Dendritic cell treated with granulocyte-macrophage colony-stimulating factor and Interleukin-4, amounts not matched to agents 40 ng/mL and 50 ng/mL, for 4 days (primary cell): Measurements from ENCODE around the gene BRK1.
"Not testable (repeated sequence)": the region's sequence is repeated elsewhere in the genome, so short reads cannot be mapped to it uniquely, and the experiment has no call there.

ENCODE experiments used
- H3K27ac Mint-ChIP-seq: one replicate; pipeline ENCODE4 v1.8.0; 2022; ENCODE audit warnings: mild to moderate bottlenecking, mixed read lengths
- H3K27me3 Mint-ChIP-seq: one replicate; pipeline ENCODE4 v1.8.0; 2022; ENCODE audit warnings: mild to moderate bottlenecking, mixed read lengths
- H3K36me3 Mint-ChIP-seq: one replicate; pipeline ENCODE4 v1.8.0; 2022; ENCODE audit warnings: low read depth, mixed read lengths
- H3K4me1 Mint-ChIP-seq: one replicate; pipeline ENCODE4 v1.8.0; 2022; ENCODE audit warnings: low read depth, mixed read lengths
- H3K4me3 Mint-ChIP-seq: one replicate; pipeline ENCODE4 v1.8.0; 2022; ENCODE audit warnings: mild to moderate bottlenecking, moderate library complexity, mixed read lengths
- H3K9me3 Mint-ChIP-seq: one replicate; pipeline ENCODE4 v1.8.0; 2022; ENCODE audit warnings: mixed read lengths
- intact Hi-C: fragments of 100-400 bp; cut with micrococcal nuclease; formaldehyde crosslinking; loops from one replicate; pipeline ENCODE4 v1.15.0; 2022

BRK1 gene

GRCh38 chr3:10157031-10157430 lies 41.6 kb downstream of the BRK1 start:
- H3K4me3 Mint-ChIP-seq, result no peak overlapping the region
- no peak overlapping the region for H3K27ac Mint-ChIP-seq
- no peaks in the 10 kb centered on the region for H3K9me3 Mint-ChIP-seq
- H3K27me3 Mint-ChIP-seq, result no peaks in the 10 kb centered on the region
- H3K4me1 Mint-ChIP-seq, result peaks cover 7% of the 10 kb centered on the region
- intact Hi-C loops, result no loop called here
- peaks cover 41% of the 10 kb centered on the region for H3K36me3 Mint-ChIP-seq

- H3K27me3 Mint-ChIP-seq, H3K9me3 Mint-ChIP-seq, H3K4me3 Mint-ChIP-seq, H3K27ac Mint-ChIP-seq, intact Hi-C loops, H3K4me1 Mint-ChIP-seq: not testable (repeated sequence)
- peaks cover 26% of the 10 kb centered on the region for H3K36me3 Mint-ChIP-seq
Measured at GRCh38 chr3:10158555-10158954, 43.1 kb downstream of the BRK1 start.

- intact Hi-C loops, result no loop called here
- Mint-ChIP-seq H3K4me1 (peaks cover 7% of the 10 kb centered on the region), H3K4me3 (no peak overlapping the region), H3K9me3 (no peaks in the 10 kb centered on the region), H3K27ac (no peak overlapping the region), H3K27me3 (no peaks in the 10 kb centered on the region), H3K36me3 (peaks cover 8% of the 10 kb centered on the region)
Measured at GRCh38 chr3:10160346-10160745, 44.9 kb downstream of the BRK1 start.

- no peaks in the 10 kb centered on the region for H3K27me3 Mint-ChIP-seq
- H3K36me3 Mint-ChIP-seq, result peaks cover 2% of the 10 kb centered on the region
- H3K4me3 Mint-ChIP-seq, result no peak overlapping the region
- intact Hi-C loops, result no loop called here
- no peaks in the 10 kb centered on the region for H3K9me3 Mint-ChIP-seq
- peaks cover 7% of the 10 kb centered on the region for H3K4me1 Mint-ChIP-seq
- peak overlapping the region; percentile 64 for H3K27ac Mint-ChIP-seq
Measured at GRCh38 chr3:10160925-10161324, 45.5 kb downstream of the BRK1 start.

GRCh38 chr3:10162185-10162584 lies 46.7 kb downstream of the BRK1 start:
- intact Hi-C loops, result no loop called here
- Mint-ChIP-seq H3K36me3 (no peaks in the 10 kb centered on the region), H3K9me3 (no peaks in the 10 kb centered on the region), H3K27me3 (no peaks in the 10 kb centered on the region), H3K27ac (peak overlapping the region; percentile 64), H3K4me3 (no peak overlapping the region), H3K4me1 (peaks cover 18% of the 10 kb centered on the region)

- peak overlapping the region; percentile 85 for H3K4me3 Mint-ChIP-seq
- H3K27me3 Mint-ChIP-seq, H3K9me3 Mint-ChIP-seq, H3K27ac Mint-ChIP-seq, H3K36me3 Mint-ChIP-seq: not testable (repeated sequence)
- peaks cover 20% of the 10 kb centered on the region for H3K4me1 Mint-ChIP-seq
- intact Hi-C loops, result loop anchor here (2.0 kb wide), 1 partner anchor 61 kb away; no protein-coding TSS in a partner anchor
Measured at GRCh38 chr3:10164201-10164545, 48.7 kb downstream of the BRK1 start.

GRCh38 chr3:10164546-10165393 lies 49.3 kb downstream of the BRK1 start, which contains the start of gene IRAK2:
IRAK2 (plus strand) TSS chr3:10164919; CDS start chr3:10164955, 36 bp downstream.
- peaks cover 10% of the 10 kb centered on the region for H3K36me3 Mint-ChIP-seq
- intact Hi-C loops, result loop anchor here (2.0 kb wide), 1 partner anchor 60 kb away; no protein-coding TSS in a partner anchor
- peaks cover 20% of the 10 kb centered on the region for H3K4me1 Mint-ChIP-seq
- peak within 1 kb of the TSS; percentile 85 for H3K4me3 Mint-ChIP-seq
- H3K27ac Mint-ChIP-seq, result peak within 1 kb of the TSS; percentile 80
- H3K27me3 Mint-ChIP-seq, result no peaks in the 10 kb centered on the region
- H3K9me3 Mint-ChIP-seq, result peaks cover 11% of the 10 kb centered on the region

GRCh38 chr3:10166213-10166604 lies 50.7 kb downstream of the BRK1 start:
- no peak overlapping the region for H3K4me3 Mint-ChIP-seq
- H3K27me3 Mint-ChIP-seq, result no peaks in the 10 kb centered on the region
- peaks cover 11% of the 10 kb centered on the region for H3K9me3 Mint-ChIP-seq
- H3K27ac Mint-ChIP-seq, result peak overlapping the region; percentile 80
- H3K36me3 Mint-ChIP-seq, result peaks cover 10% of the 10 kb centered on the region
- H3K4me1 Mint-ChIP-seq, result peaks cover 30% of the 10 kb centered on the region
- intact Hi-C loops, result no loop called here

- intact Hi-C loops, result no loop called here
- H3K4me1 Mint-ChIP-seq, result peaks cover 30% of the 10 kb centered on the region
- peaks cover 10% of the 10 kb centered on the region for H3K36me3 Mint-ChIP-seq
- peaks cover 11% of the 10 kb centered on the region for H3K9me3 Mint-ChIP-seq
- H3K4me3 Mint-ChIP-seq, result no peak overlapping the region
- H3K27me3 Mint-ChIP-seq, result no peaks in the 10 kb centered on the region
- no peak overlapping the region for H3K27ac Mint-ChIP-seq
Measured at GRCh38 chr3:10169000-10169496, 53.6 kb downstream of the BRK1 start.

- H3K27ac Mint-ChIP-seq, result peak overlapping the region; percentile 30
- peaks cover 35% of the 10 kb centered on the region for H3K4me1 Mint-ChIP-seq
- no peak overlapping the region for H3K4me3 Mint-ChIP-seq
- H3K36me3 Mint-ChIP-seq, result peaks cover 10% of the 10 kb centered on the region
- H3K9me3 Mint-ChIP-seq, result peaks cover 11% of the 10 kb centered on the region
- intact Hi-C loops, result no loop called here
- H3K27me3 Mint-ChIP-seq, result no peaks in the 10 kb centered on the region
Measured at GRCh38 chr3:10170915-10171478, 55.5 kb downstream of the BRK1 start.

- H3K4me1 Mint-ChIP-seq, result peaks cover 21% of the 10 kb centered on the region
- peaks cover 13% of the 10 kb centered on the region for H3K36me3 Mint-ChIP-seq
- no peaks in the 10 kb centered on the region for H3K27me3 Mint-ChIP-seq
- peaks cover 11% of the 10 kb centered on the region for H3K9me3 Mint-ChIP-seq
- intact Hi-C loops, result no loop called here
- peak overlapping the region; percentile 85 for H3K27ac Mint-ChIP-seq
- no peak overlapping the region for H3K4me3 Mint-ChIP-seq
Measured at GRCh38 chr3:10173095-10173925, 57.8 kb downstream of the BRK1 start.

GRCh38 chr3:10173926-10174435 lies 58.5 kb downstream of the BRK1 start:
- intact Hi-C loops, result loop anchor here (1.0 kb wide), 1 partner anchor 15 kb away; no protein-coding TSS in a partner anchor
- peaks cover 4% of the 10 kb centered on the region for H3K9me3 Mint-ChIP-seq
- H3K4me3 Mint-ChIP-seq, result peak overlapping the region; percentile 26
- H3K36me3 Mint-ChIP-seq, result peaks cover 13% of the 10 kb centered on the region
- peaks cover 21% of the 10 kb centered on the region for H3K4me1 Mint-ChIP-seq
- no peaks in the 10 kb centered on the region for H3K27me3 Mint-ChIP-seq
- peak overlapping the region; percentile 85 for H3K27ac Mint-ChIP-seq

- H3K36me3 Mint-ChIP-seq, result peaks cover 24% of the 10 kb centered on the region
Measured at GRCh38 chr3:10175334-10175733, 59.9 kb downstream of the BRK1 start.

More at GRCh38 chr3:10175334-10175733, 59.9 kb downstream of the BRK1 start:
- H3K4me3 Mint-ChIP-seq, H3K27ac Mint-ChIP-seq, H3K27me3 Mint-ChIP-seq, intact Hi-C loops, H3K9me3 Mint-ChIP-seq: not testable (repeated sequence)
- peaks cover 25% of the 10 kb centered on the region for H3K4me1 Mint-ChIP-seq
